GM12892 (cell line): ENCODE results near the gene DNAJB4.

Experiments used
- POLR2A ChIP-seq: IDR thresholded peaks from 2 replicates; pipeline ENCODE4 v1.6.1; 2011; ENCODE audit warnings: low read depth, low read length, control low read depth
- POLR2AphosphoS5 ChIP-seq: IDR thresholded peaks from 2 replicates; pipeline ENCODE4 v1.6.1; 2011; ENCODE audit warnings: low read depth, low read length, control low read depth
- TAF1 ChIP-seq: IDR thresholded peaks from 2 replicates; pipeline ENCODE4 v1.6.1; 2011; ENCODE audit warnings: low read depth, mild to moderate bottlenecking, control low read depth, low read length, borderline replicate concordance

- TF ChIP-seq POLR2AphosphoS5 (no peak), TAF1 (no peak), POLR2A (no peak)
Observed at GRCh38 chr1:77994117-77994705, 10.5 kb upstream of the DNAJB4 start.
